Measurements from ENCODE around the gene TRIM13.

Gene TRIM13

DNA sequence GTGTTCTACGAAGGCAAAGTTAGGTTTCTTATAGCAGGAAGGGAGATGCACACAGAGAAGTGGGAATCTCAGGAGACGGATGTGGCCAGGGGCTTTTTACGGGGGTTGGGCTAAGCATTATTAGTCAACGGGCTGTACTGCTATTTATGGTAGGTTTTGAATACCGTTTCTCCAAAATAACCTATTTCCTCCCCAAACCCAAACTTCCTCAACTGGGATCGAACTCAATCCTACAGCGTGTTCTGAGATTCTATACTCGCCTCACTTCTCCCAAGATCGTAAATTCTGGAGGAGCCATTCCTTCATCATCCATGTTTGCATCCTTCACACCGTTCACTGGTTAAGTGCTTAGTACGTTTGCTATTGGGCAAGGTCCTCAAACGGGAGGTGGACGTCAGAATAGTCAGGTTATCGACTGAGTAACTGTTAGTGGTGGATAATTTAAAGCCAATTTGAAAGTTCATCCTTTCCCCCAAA, 1.2 kb upstream of the TRIM13 start:
- in situ Hi-C loops (cut with HindIII; ENCODE audit: low pct_ligation_motif_present, low pct_unique_long_range_greater_than_20kb, low sequenced_read_pairs): no loop called here
- DNase-seq: peak; percentile 4

- DNase-seq: peak; percentile 92
- in situ Hi-C loops (cut with HindIII; ENCODE audit: low pct_ligation_motif_present, low pct_unique_long_range_greater_than_20kb, low sequenced_read_pairs): no loop called here
Measured at GRCh38 chr13:49996161-49996915, 504 bp upstream of the TRIM13 start.

GRCh38 chr13:49997955-49998354, 1.1 kb downstream of the TRIM13 start:
- DNase-seq: no peak
- in situ Hi-C loops (cut with HindIII; ENCODE audit: low pct_ligation_motif_present, low pct_unique_long_range_greater_than_20kb, low sequenced_read_pairs): no loop called here

- in situ Hi-C loops (cut with HindIII; ENCODE audit: low pct_ligation_motif_present, low pct_unique_long_range_greater_than_20kb, low sequenced_read_pairs): no loop called here
- no peak for DNase-seq
Measured at GRCh38 chr13:49998714-49999624, 2.1 kb downstream of the TRIM13 start.

GRCh38 chr13:50001287-50001686, 4.4 kb downstream of the TRIM13 start:
- in situ Hi-C loops (cut with HindIII; ENCODE audit: low pct_ligation_motif_present, low pct_unique_long_range_greater_than_20kb, low sequenced_read_pairs): no loop called here
- DNase-seq: no peak

GRCh38 chr13:50006426-50007135, 9.7 kb downstream of the TRIM13 start:
- DNase-seq: no peak
- in situ Hi-C loops (cut with HindIII; ENCODE audit: low pct_ligation_motif_present, low pct_unique_long_range_greater_than_20kb, low sequenced_read_pairs): no loop called here

GRCh38 chr13:50011461-50011860, 14.6 kb downstream of the TRIM13 start:
- DNase-seq: no peak
- in situ Hi-C loops (cut with HindIII; ENCODE audit: low pct_ligation_motif_present, low pct_unique_long_range_greater_than_20kb, low sequenced_read_pairs): no loop called here

DNA sequence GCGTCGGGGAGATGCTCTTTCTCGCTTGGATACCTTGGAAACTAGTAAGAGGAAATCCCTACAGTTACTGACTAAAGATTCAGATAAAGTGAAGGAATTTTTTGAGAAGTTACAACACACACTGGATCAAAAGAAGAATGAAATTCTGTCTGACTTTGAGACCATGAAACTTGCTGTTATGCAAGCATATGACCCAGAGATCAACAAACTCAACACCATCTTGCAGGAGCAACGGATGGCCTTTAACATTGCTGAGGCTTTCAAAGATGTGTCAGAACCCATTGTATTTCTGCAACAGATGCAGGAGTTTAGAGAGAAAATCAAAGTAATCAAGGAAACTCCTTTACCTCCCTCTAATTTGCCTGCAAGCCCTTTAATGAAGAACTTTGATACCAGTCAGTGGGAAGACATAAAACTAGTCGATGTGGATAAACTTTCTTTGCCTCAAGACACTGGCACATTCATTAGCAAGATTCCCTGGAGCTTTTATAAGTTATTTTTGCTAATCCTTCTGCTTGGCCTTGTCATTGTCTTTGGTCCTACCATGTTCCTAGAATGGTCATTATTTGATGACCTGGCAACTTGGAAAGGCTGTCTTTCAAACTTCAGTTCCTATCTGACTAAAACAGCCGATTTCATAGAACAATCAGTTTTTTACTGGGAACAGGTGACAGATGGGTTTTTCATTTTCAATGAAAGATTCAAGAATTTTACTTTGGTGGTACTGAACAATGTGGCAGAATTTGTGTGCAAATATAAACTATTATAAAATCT, 15.7 kb downstream of the TRIM13 start:
- in situ Hi-C loops (cut with HindIII; ENCODE audit: low pct_ligation_motif_present, low pct_unique_long_range_greater_than_20kb, low sequenced_read_pairs): no loop called here
- no peak for DNase-seq

GRCh38 chr13:50014386-50014785, 17.5 kb downstream of the TRIM13 start:
- in situ Hi-C loops (cut with HindIII; ENCODE audit: low pct_ligation_motif_present, low pct_unique_long_range_greater_than_20kb, low sequenced_read_pairs): no loop called here

DNA sequence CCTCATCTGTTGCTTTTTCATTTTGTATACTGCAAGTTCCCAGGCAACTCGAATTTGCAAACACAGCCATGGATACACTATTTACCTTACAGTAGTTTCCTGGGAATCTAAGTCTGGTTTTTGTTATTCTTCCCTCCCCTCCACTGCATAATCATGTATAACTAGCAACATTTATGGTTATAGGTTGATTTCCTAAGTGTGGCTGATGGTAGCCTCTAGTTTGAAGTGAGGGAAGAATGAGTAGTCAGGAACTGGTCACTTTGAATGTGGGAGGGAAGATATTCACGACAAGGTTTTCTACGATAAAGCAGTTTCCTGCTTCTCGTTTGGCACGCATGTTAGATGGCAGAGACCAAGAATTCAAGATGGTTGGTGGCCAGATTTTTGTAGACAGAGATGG, 18.4 kb downstream of the TRIM13 start, which contains the start of gene KCNRG:
TSS of gene KCNRG (plus strand) at position 187 of the 400 bp plus-strand sequence. CDS start at position 237, 50 bp downstream.
- no peak for DNase-seq
- in situ Hi-C loops (cut with HindIII; ENCODE audit: low pct_ligation_motif_present, low pct_unique_long_range_greater_than_20kb, low sequenced_read_pairs): no loop called here

More at GRCh38 chr13:50014386-50014785, 17.5 kb downstream of the TRIM13 start:
- DNase-seq: no peak

GRCh38 chr13:50015750-50016149, 18.9 kb downstream of the TRIM13 start:
- in situ Hi-C loops (cut with HindIII; ENCODE audit: low pct_ligation_motif_present, low pct_unique_long_range_greater_than_20kb, low sequenced_read_pairs): no loop called here
- no peak for DNase-seq

DNA sequence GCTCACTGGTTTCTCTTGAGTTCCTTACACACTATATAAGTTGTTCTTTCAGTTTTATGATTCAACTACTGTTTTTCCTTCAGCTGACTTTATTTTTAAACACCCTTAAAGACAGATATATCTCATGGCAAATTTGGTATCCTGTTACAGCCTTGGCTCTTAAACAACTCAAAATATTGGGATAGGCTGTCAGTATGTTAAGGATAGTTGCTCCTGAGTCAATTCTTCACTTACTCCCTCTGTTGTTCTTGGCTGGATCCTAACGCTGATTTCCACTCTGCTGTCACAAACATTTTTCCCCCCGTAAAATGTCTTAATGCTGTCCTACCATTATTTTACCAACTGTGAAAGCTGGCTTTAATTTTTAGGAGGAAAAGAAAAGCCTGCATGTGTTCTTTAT, 19.6 kb downstream of the TRIM13 start:
- in situ Hi-C loops (cut with HindIII; ENCODE audit: low pct_ligation_motif_present, low pct_unique_long_range_greater_than_20kb, low sequenced_read_pairs): no loop called here
- no peak for DNase-seq

- in situ Hi-C loops (cut with HindIII; ENCODE audit: low pct_ligation_motif_present, low pct_unique_long_range_greater_than_20kb, low sequenced_read_pairs): no loop called here
- no peak for DNase-seq
Measured at GRCh38 chr13:50017819-50018218, 21.0 kb downstream of the TRIM13 start.

DNA sequence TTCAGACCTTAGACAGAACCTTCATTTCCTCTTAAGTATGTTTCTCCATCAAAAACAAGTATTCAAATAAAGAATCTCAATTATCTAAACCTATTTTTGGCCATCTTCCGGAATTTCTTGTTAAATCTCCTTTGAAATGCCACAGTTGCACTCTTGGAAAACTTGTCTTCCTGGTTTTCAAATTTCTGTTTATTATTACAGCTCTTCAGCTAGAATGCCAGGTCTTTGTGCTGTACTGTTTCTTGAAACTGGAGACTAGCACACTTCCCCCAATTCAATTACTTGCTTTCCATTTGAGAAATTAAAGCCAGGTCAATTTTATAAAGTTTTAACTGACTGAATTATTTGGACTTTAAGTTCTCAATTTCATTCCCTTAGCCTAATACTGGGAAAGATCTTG, 28.6 kb downstream of the TRIM13 start:
- in situ Hi-C loops (cut with HindIII; ENCODE audit: low pct_ligation_motif_present, low pct_unique_long_range_greater_than_20kb, low sequenced_read_pairs): no loop called here
- DNase-seq: no peak

DNA sequence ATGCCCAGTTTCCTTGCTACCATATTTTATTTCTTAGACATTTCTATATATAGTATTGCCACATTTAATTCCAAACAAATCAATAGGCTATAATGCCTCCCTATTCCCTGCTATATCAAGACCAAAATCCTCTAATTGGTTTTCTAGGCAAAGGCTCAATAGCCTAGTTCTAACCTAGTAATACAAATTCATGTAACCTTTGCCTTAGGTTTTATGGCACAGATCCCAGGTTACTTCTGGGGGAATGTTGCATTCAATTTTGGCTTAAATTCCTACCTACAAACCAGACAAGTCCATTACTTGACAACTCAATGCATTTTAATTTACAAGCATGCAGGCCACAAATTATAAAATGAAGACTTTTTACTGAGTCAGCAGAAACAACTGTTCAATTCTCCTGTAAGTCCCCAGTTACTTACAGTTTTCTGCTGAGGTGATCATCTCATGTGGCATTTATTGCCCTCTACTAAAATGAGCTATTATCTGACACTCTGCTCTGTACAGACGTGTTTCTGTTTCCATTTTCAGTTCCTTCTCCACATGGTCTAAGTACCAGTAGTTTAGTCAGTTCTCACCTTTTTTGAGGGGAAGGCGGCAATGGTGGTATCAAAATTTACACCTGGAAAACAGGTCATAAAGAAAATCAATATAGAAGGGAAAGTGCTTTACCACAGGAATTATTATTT, 30.1 kb downstream of the TRIM13 start:
- DNase-seq: no peak
- in situ Hi-C loops (cut with HindIII; ENCODE audit: low pct_ligation_motif_present, low pct_unique_long_range_greater_than_20kb, low sequenced_read_pairs): no loop called here

DNA sequence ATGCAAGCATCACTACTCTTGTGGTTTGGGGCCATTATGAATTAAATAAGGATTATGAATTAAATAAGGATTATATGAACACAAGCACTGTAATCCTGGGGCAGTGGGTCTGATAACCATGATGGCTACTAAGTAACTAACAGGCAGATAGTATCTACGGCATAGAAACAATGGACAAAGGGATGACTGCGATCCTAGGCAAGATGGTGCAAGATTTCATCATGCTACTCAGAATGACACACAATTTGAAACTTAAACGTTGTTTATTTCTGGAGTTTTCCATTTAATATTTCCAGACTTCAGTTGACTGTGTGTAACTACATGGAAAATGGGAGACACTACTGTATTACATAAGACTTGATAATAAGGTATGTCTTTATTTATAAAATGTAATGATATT, 33.5 kb downstream of the TRIM13 start:
- in situ Hi-C loops (cut with HindIII; ENCODE audit: low pct_ligation_motif_present, low pct_unique_long_range_greater_than_20kb, low sequenced_read_pairs): no loop called here
- no peak for DNase-seq

DNA sequence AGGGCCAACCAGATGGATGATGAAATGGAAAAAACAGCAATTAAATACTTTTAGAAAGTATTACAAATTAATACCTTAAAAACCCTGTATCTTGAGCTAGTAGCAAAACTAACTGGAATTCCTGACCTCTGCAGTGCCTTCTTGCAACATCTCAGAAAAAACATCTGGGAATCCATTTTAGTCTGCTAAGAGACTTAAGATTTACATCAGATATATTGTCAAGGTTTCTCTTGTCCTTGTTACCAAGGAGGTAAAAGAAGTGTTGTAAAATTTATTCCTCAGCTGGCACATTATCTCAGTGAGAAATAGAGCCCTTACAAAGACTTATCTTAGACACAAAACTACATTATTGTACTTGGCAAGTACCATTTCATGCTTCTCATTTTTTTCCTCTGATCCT, 36.9 kb downstream of the TRIM13 start:
- no peak for DNase-seq
- in situ Hi-C loops (cut with HindIII; ENCODE audit: low pct_ligation_motif_present, low pct_unique_long_range_greater_than_20kb, low sequenced_read_pairs): no loop called here

DNA sequence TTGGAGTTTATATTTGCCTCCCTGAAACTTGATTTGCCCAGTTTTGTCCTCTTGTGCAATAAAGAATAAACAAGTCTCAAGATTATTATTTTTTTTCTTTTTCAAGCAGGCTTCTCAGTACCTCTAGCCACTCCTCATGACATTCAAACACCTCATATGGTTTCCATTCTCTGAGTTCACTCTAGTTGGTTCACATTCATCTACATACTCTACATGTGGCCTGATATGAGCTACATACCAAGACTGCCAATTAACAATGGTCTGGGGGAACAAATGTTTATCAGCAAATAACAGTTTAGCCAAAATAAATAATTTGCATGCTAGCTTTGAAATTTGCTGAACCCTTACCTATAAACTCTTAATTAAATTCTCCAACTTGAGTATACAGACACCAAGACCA, 40.9 kb downstream of the TRIM13 start:
- no peak for DNase-seq
- in situ Hi-C loops (cut with HindIII; ENCODE audit: low pct_ligation_motif_present, low pct_unique_long_range_greater_than_20kb, low sequenced_read_pairs): no loop called here
